Skeletal muscle satellite cell (primary cell): Measurements from ENCODE around the gene MAP2K4. TPM values are rescaled to one million over a fixed set of nuclear protein-coding genes. Genes with fewer than 3 reads are reported as not detected.
"Not testable (repeated sequence)": the region's sequence is repeated elsewhere in the genome, so short reads cannot be mapped to it uniquely, and the experiment has no call there.

ENCODE experiments used
- H3K27me3 ChIP-seq: 2 replicates; pipeline ENCODE4 v1.7.0; 2013; ENCODE audit warnings: low read length; ENCODE audit not compliant: control insufficient read depth, insufficient read depth
- H3K36me3 ChIP-seq: 2 replicates; pipeline ENCODE4 v1.7.0; 2013; ENCODE audit warnings: mild to moderate bottlenecking, control low read depth, low read length; ENCODE audit not compliant: insufficient read depth
- H3K4me1 ChIP-seq: 2 replicates; pipeline ENCODE4 v1.7.0; 2013; ENCODE audit warnings: low read length; ENCODE audit not compliant: control insufficient read depth, insufficient read depth
- H3K4me2 ChIP-seq: 2 replicates; pipeline ENCODE4 v1.7.0; 2013; ENCODE audit warnings: mild to moderate bottlenecking, low read length
- H3K4me3 ChIP-seq: 2 replicates; pipeline ENCODE4 v1.7.0; 2013; ENCODE audit warnings: low read length
- H3K9ac ChIP-seq: 2 replicates; pipeline ENCODE4 v1.7.0; 2013; ENCODE audit warnings: mild to moderate bottlenecking, low read depth, low read length, moderate library complexity
- H3K9me3 ChIP-seq: replicated peaks from 2 replicates; pipeline ENCODE4 v1.7.0; 2013; ENCODE audit warnings: mild to moderate bottlenecking, control low read depth, low read length
- total RNA-seq: library from RNA; depleted of rRNA; stranded (reverse); fragments of >200 nt; gene quantifications from 2 replicates; pipeline ENCODE4 v1.2.3, GENCODE V29; 2012; rRNA removed

Gene MAP2K4
- 18.5 and 24.2 TPM in 2 replicates for total RNA-seq

DNA sequence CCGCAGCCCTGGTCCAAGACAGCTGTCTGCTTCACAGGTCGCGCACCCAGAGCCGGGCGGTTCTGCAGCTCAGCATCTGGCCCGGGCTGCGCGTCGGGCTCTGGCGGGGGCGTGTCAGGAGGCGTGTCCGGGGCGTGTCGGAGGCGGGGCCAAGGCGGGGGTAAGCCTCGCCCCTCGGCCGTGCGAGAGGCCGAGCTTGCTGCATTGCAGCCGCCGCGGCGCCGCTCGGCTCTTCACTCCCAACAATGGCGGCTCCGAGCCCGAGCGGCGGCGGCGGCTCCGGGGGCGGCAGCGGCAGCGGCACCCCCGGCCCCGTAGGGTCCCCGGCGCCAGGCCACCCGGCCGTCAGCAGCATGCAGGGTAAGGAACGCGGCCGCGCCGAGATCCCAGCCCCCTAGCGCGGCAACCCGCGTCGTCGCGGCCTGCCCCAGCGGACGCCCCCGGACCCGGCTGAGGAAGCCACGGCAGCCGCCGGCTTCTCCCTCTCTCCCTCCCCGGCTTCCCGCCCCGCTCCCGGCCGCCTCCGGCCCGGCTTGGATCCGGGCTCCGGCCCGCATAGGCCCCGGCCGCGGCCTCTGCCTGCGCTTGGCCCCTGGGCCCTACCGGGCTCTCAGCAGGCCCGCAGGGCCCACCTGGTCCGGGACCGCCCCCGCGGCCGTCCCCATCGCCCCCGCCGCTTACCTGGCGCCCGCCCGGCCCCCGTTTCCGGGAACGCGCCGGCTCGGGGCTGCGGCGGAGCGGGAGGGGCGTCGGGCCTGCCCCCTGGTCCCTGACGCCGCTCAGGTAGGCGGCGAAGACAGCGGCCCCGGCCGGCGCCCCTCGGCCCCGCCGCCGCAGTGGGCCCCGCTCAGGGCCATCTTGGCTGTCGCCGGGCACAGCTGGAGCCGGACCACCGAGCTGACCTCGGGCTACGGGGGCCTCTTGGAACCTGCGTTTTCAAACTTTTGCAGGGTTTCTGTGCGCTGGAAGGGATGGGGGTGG, at the start of gene MAP2K4:
MAP2K4 (plus strand) TSS at position 236 of the 981 bp plus-strand sequence; CDS start at position 246, 10 bp downstream.
- no peaks in the 10 kb centered on the region for H3K36me3 ChIP-seq
- peak within 1 kb of the TSS; percentile 95 for H3K4me2 ChIP-seq
- peaks cover 3% of the 10 kb centered on the region for H3K27me3 ChIP-seq
- H3K9ac ChIP-seq: peak within 1 kb of the TSS; percentile 96
- no peaks in the 10 kb centered on the region for H3K9me3 ChIP-seq
- H3K4me1 ChIP-seq: peaks cover 31% of the 10 kb centered on the region
- peak within 1 kb of the TSS; percentile 87 for H3K4me3 ChIP-seq

DNA sequence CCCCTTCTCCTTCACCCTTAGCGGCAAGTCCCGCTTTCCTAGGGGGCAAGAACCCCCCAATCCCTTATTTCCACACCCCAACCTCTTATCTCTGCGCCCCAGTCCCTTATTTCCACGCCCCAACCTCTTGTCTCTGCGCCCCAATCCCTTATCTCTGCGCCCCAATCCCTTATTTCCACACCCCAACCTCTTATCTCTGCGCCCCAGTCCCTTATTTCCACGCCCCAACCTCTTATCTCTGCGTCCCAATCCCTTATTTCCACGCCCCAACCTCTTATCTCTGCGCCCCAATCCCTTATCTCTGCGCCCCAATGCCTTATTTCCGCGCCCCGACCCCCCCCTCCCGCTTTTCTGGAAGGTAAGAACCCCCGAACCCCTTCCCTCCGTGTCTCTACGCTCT, 47.9 kb upstream of the MAP2K4 start:
- peaks cover 10% of the 10 kb centered on the region for H3K36me3 ChIP-seq
- not testable (repeated sequence) for H3K27me3 ChIP-seq, H3K9ac ChIP-seq, H3K4me1 ChIP-seq, H3K4me3 ChIP-seq, H3K4me2 ChIP-seq, H3K9me3 ChIP-seq

DNA sequence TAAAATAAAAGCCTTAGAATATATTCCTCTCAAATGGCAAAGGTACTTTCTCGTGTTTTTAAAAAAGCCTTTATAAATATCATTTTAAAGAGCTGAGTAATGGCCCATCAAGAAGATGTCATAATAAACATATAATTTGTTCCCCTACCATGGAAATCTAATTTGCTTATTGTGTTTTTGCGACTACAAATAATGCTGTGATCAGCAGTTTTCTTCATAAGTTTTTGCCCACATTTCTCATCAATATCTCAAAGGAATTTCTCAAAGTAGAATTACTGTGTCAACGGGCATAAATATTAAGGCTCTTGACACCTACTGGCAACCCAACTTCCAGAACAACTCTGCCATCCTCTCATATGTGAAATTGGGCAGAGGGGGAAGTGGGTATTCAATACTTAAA, 40.9 kb upstream of the MAP2K4 start:
- Histone ChIP-seq H3K27me3 (no peaks in the 10 kb centered on the region), H3K9ac (no peak overlapping the region), H3K9me3 (no peaks in the 10 kb centered on the region), H3K4me2 (no peak overlapping the region), H3K36me3 (peaks cover 26% of the 10 kb centered on the region), H3K4me1 (no peaks in the 10 kb centered on the region), H3K4me3 (no peak overlapping the region)

DNA sequence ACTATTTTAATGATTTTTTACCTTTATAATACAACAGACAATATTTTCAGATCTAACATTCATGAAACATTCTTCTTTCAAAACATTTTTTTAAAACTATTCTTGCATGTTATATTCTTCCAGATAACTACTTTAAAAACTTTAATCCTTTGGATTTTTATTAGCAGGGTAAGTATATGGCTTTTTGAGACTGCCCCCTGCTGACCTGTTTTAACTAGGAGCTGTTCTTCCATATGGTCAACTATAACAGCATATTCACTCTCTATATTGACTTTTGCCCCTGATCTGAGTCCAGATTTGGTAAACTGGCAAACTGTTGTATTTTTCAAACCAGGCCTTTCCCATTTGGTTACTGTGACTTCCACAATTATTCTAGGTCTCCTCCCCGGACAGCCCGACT, 39.9 kb upstream of the MAP2K4 start:
- H3K4me3 ChIP-seq: no peak overlapping the region
- H3K4me2 ChIP-seq: no peak overlapping the region
- H3K9me3 ChIP-seq: no peaks in the 10 kb centered on the region
- H3K36me3 ChIP-seq: peaks cover 26% of the 10 kb centered on the region
- no peak overlapping the region for H3K9ac ChIP-seq
- H3K27me3 ChIP-seq: no peaks in the 10 kb centered on the region
- no peaks in the 10 kb centered on the region for H3K4me1 ChIP-seq

DNA sequence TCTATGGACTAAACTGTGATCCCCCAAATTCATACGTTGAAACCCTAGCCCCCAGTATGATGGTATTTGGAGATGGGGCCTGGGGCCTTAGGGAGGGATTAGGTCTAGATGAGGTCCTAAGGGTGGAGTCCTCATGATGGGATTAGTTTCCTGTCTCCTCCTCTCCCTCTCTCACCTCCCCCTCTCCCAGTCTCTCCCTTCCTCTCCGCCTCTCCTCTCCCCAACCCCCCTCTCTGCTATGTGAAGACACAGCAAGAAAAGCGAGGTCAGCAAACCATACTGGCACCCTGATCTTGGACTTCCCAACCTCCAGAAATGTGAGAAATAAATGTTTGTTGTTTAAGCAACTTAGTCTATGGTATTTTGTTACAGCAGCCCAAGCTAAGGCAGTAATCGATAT, 38.8 kb upstream of the MAP2K4 start:
- Histone ChIP-seq H3K4me3 (no peak overlapping the region), H3K36me3 (peaks cover 24% of the 10 kb centered on the region), H3K9me3 (no peaks in the 10 kb centered on the region), H3K4me1 (no peaks in the 10 kb centered on the region), H3K27me3 (no peaks in the 10 kb centered on the region), H3K9ac (no peak overlapping the region), H3K4me2 (no peak overlapping the region)

DNA sequence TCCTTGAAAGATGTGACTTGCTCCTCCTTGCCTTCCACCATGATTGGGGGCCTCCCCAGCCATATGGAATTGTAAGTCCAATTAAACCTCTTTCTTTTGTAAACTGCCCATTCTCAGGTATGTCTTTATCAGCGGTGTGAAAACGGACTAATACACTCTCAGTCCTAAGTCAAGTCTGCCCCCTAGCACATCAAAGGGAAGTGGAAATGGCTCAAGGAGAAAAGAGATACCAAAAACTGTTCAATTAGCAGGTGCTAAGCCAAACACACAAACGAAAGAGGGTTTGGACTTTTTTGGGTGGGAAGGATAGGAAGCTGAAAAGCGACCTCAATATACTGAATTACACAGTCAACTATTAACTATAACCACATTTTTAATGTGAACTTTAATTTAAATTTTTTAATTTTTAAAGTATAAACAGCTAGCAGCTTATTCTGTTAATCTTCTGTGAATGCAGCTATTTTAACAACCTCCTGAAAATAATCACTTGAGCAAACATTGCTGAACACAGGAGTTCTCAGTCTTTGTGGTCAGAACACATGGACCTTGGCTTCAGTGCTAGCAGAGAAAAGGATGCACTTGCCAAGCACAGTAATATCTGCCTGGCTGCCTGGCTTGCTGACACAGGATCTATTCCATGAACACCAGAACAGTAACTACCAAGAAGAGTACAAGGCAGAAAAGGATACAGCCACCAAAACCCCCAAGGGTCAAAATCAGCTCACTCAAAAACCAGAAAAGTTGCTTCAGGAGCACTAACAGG, 34.3 kb upstream of the MAP2K4 start:
- Histone ChIP-seq H3K4me1 (no peaks in the 10 kb centered on the region), H3K27me3 (no peaks in the 10 kb centered on the region), H3K4me2 (no peak overlapping the region), H3K9ac (no peak overlapping the region), H3K36me3 (peaks cover 15% of the 10 kb centered on the region), H3K9me3 (no peaks in the 10 kb centered on the region), H3K4me3 (no peak overlapping the region)

DNA sequence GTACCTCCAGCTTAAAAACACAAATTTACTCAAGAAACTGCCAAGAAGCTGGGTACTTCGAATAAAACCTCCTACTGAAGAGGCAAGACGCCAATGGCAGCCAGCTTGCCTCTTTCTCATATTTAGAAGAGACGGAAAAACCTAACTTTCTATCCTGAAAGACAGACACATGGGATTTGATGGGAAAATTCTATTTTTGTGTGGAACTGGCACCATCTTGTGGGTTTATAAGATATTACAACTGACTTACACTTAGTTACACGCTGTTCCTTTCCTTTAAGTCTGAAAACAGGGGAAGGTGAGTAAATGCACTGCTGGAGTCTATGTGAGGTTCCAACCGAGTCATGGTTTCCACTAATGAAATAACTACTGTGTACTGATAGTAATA, 33.7 kb upstream of the MAP2K4 start:
- no peak overlapping the region for H3K4me3 ChIP-seq
- H3K4me2 ChIP-seq: no peak overlapping the region
- no peaks in the 10 kb centered on the region for H3K9me3 ChIP-seq
- no peaks in the 10 kb centered on the region for H3K27me3 ChIP-seq
- H3K4me1 ChIP-seq: no peaks in the 10 kb centered on the region
- no peak overlapping the region for H3K9ac ChIP-seq
- H3K36me3 ChIP-seq: peaks cover 20% of the 10 kb centered on the region

DNA sequence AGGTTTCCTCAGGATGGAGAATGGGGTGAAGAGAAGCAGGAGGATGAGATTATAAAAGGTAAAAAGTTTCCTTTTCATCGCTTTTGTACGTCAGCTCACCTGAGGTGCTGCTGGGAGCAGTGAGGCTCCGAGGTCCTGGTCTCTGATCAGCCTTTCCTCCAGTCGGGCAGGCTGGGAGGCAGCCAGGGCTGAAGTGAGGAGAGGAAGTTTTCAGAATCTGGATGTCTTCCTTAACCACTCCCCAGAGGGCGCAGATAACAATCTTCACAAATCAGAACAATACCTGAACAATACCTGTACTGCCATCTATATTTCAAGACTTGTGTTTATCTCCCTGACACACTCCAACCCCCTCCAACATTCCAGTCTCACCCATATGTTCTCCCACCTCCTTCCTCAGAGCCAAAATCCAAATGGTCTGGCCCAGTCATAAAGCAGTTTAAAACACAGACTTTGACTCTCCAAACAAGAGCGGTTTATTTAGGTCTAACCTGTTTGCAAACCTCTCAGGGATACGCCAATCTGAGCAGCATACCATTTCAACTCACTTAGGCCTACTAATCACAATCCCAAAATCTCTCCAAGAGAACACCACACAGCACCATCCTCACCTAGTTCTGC, 30.2 kb upstream of the MAP2K4 start:
- no peaks in the 10 kb centered on the region for H3K9me3 ChIP-seq
- H3K36me3 ChIP-seq: peaks cover 19% of the 10 kb centered on the region
- H3K9ac ChIP-seq: no peak overlapping the region

DNA sequence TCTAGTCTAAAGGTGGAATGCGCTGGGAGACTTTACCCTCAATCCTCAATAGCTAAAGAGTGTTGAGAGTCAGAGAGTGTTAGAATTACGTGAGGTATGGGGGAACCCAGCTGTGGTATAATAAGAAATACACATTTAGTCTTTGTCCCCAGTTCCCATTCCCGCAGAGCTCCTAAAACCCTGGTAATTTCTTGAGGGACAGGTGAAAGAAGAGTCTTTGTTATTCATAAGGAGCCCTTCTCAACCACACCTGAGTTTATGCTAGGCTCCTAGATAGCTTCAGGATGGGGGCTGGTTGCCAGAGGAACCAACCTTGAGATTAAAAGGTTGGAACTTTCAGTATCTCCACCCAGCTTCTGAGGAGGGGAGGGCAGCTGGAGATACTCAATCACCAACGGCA, 29.2 kb upstream of the MAP2K4 start:
- no peaks in the 10 kb centered on the region for H3K27me3 ChIP-seq
- H3K9ac ChIP-seq: no peak overlapping the region
- no peak overlapping the region for H3K4me2 ChIP-seq
- H3K9me3 ChIP-seq: no peaks in the 10 kb centered on the region
- no peak overlapping the region for H3K4me3 ChIP-seq
- H3K36me3 ChIP-seq: peaks cover 19% of the 10 kb centered on the region
- H3K4me1 ChIP-seq: no peaks in the 10 kb centered on the region

More for the DNA sequence above, 30.2 kb upstream of the MAP2K4 start:
- H3K4me3 ChIP-seq: no peak overlapping the region
- no peak overlapping the region for H3K4me2 ChIP-seq
- H3K27me3 ChIP-seq: no peaks in the 10 kb centered on the region
- no peaks in the 10 kb centered on the region for H3K4me1 ChIP-seq

DNA sequence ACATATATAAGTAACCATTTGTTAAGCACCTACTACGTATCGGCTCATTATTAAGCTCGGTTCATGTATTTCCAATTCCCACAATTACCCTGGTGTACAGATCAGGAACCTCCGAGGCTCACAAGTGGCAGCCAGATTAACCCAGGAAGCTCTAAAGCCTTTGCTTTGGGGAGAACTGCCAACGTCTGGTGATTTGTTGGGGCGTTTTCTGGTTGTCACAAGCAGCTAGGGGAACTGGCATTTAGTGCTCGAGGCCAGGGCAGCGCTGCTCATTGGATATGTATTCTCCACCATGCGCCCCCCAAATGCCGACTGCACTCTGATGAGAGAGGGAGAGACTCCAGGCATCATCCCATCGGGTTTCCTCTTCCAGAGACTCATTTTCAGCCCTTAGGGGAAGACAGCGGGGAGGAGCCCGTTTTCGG, 23.9 kb upstream of the MAP2K4 start:
- Histone ChIP-seq H3K9me3 (no peaks in the 10 kb centered on the region), H3K9ac (peak overlapping the region; percentile 90), H3K4me3 (peak overlapping the region; percentile 79), H3K4me2 (peak overlapping the region; percentile 79), H3K4me1 (peaks cover 4% of the 10 kb centered on the region), H3K27me3 (no peaks in the 10 kb centered on the region), H3K36me3 (peaks cover 7% of the 10 kb centered on the region)
